NCI-H1436 (cell line): ENCODE measurements around the gene HNRNPA2B1.
A peak's percentile ranks its signal among the peaks of the same experiment; 100 is the strongest.

ENCODE experiments used
- DNase-seq: peaks from one replicate; lab custom pipeline; 2025; lab: John Stamatoyannopoulos, UW

The HNRNPA2B1 gene

GRCh38 chr7:26200444-26201246, at the start of gene HNRNPA2B1:
Gene HNRNPA2B1, minus strand, starts transcription at chr7:26200746. Its CDS starts 169 bp downstream, at chr7:26200577.
- peak; percentile 98 for DNase-seq

GRCh38 chr7:26250239-26250638, 49.7 kb upstream of the HNRNPA2B1 start:
- no peak for DNase-seq

- no peak for DNase-seq
Observed at GRCh38 chr7:26245150-26245549, 44.6 kb upstream of the HNRNPA2B1 start.

- no peak for DNase-seq
Observed at GRCh38 chr7:26238032-26238431, 37.5 kb upstream of the HNRNPA2B1 start.

GRCh38 chr7:26237035-26237807, 36.7 kb upstream of the HNRNPA2B1 start:
- no peak for DNase-seq

GRCh38 chr7:26233902-26234511, 33.5 kb upstream of the HNRNPA2B1 start:
- DNase-seq, result no peak

GRCh38 chr7:26227987-26228386, 27.4 kb upstream of the HNRNPA2B1 start:
- DNase-seq, result no peak

- DNase-seq, result no peak
Observed at GRCh38 chr7:26224359-26224758, 23.8 kb upstream of the HNRNPA2B1 start.

- DNase-seq, result no peak
Observed at GRCh38 chr7:26216049-26216448, 15.5 kb upstream of the HNRNPA2B1 start.

GRCh38 chr7:26213807-26214515, 13.4 kb upstream of the HNRNPA2B1 start:
- DNase-seq, result no peak

GRCh38 chr7:26212921-26213718, 12.6 kb upstream of the HNRNPA2B1 start:
- no peak for DNase-seq

GRCh38 chr7:26208040-26208439, 7.5 kb upstream of the HNRNPA2B1 start:
- no peak for DNase-seq

- no peak for DNase-seq
Observed at GRCh38 chr7:26203016-26203415, 2.5 kb upstream of the HNRNPA2B1 start.

- no peak for DNase-seq
Observed at GRCh38 chr7:26202019-26202990, 1.8 kb upstream of the HNRNPA2B1 start.

- DNase-seq, result peak; percentile 94
Observed at GRCh38 chr7:26201247-26202018, 887 bp upstream of the HNRNPA2B1 start, which contains the start of gene CBX3. Gene CBX3, plus strand, starts transcription at chr7:26201745. Its CDS starts 1,254 bp downstream, at chr7:26202999.

- peak; percentile 56 for DNase-seq
Observed at GRCh38 chr7:26200038-26200443, 505 bp downstream of the HNRNPA2B1 start.

- DNase-seq, result peak; percentile 51
Observed at GRCh38 chr7:26199301-26200037, 1.1 kb downstream of the HNRNPA2B1 start.

- DNase-seq, result no peak
Observed at GRCh38 chr7:26198781-26199169, 1.8 kb downstream of the HNRNPA2B1 start.
